T-cell (primary cell): Measurements from ENCODE around the gene CD300LF. TPM values are rescaled to one million over a fixed set of nuclear protein-coding genes. Genes with fewer than 3 reads are reported as not detected.

Source experiments
- ATAC-seq, 4 experiments: fragments of 200-7000 bp in 3 of 4; fragments of 150-1000 bp in 1 of 4; cut with Tn5 transposase; replicated peaks in 1 of 4; 1 replicate in 3 of 4; 2 replicates in 1 of 4; pipeline ENCODE4 v1.10.0; 2021; ENCODE audit warnings: moderate library complexity in 3 of 4, mild to moderate bottlenecking in 2 of 4, moderate number of reproducible peaks in 1 of 4
- CTCF ChIA-PET, 2 donors: fragments of 300-600 bp; sonication (Branson Sonifier 250); formaldehyde crosslinking; loops; one replicate each; lab custom pipeline; 2022; ENCODE audit warnings: antibody characterized with exemption in 2 of 2; lab: Charles Lee
- POLR2A ChIA-PET, 2 donors: fragments of 300-600 bp; sonication (Branson Sonifier 250); formaldehyde crosslinking; loops; one replicate each; lab custom pipeline; 2022; ENCODE audit warnings: antibody characterized with exemption in 2 of 2; lab: Charles Lee
- DNase-seq, 35 experiments: peaks; one replicate each; pipeline versions ENCODE4 v3.0.0 to v3.0.0-alpha.2; 2013 to 2023
- H3K27ac ChIP-seq: one replicate; pipeline ENCODE4 v1.5.1; 2013; ENCODE audit warnings: low read length
- H3K27me3 ChIP-seq, 2 experiments: replicated peaks in 1 of 2; 1 replicate in 1 of 2; 2 replicates in 1 of 2; pipeline versions ENCODE4 v1.6.1 to v1.7.0; 2013; ENCODE audit warnings: low read length in 1 of 2, mixed read lengths in 1 of 2; ENCODE audit not compliant: control insufficient read depth in 2 of 2, insufficient read depth in 2 of 2; ENCODE audit errors: extremely low read depth in 1 of 2
- H3K36me3 ChIP-seq, 2 donors: 1 replicate in 1 of 2; 2 replicates in 1 of 2; pipeline versions ENCODE4 v1.6.1 to v1.7.0; 2013; ENCODE audit warnings: low read length in 1 of 2; ENCODE audit not compliant: control insufficient read depth in 2 of 2, insufficient read depth in 1 of 2; ENCODE audit errors: extremely low read depth in 1 of 2
- H3K4me1 ChIP-seq, 2 experiments: 1 replicate in 1 of 2; 2 replicates in 1 of 2; pipeline versions ENCODE4 v1.6.1 to v1.7.0; 2013; ENCODE audit warnings: low read length in 2 of 2, mixed read lengths in 1 of 2; ENCODE audit not compliant: insufficient read depth in 2 of 2, control insufficient read depth in 1 of 2; ENCODE audit errors: extremely low read depth in 1 of 2
- H3K4me3 ChIP-seq, 2 donors: 1 replicate in 1 of 2; 2 replicates in 1 of 2; pipeline versions ENCODE4 v1.5.1 to v1.7.0; 2013; ENCODE audit warnings: mild to moderate bottlenecking in 2 of 2, low read length in 1 of 2, moderate library complexity in 1 of 2; ENCODE audit not compliant: control insufficient read depth in 1 of 2; ENCODE audit errors: extremely low read depth in 1 of 2
- H3K9me3 ChIP-seq: 2 replicates; pipeline ENCODE4 v1.7.0; 2013
- H3K27ac Mint-ChIP-seq, 2 donors: one replicate each; pipeline ENCODE4 v1.8.0; 2020 to 2021; ENCODE audit warnings: mild to moderate bottlenecking in 2 of 2, mixed read lengths in 2 of 2
- H3K27me3 Mint-ChIP-seq, 2 donors: one replicate each; pipeline ENCODE4 v1.8.0; 2021 to 2022; ENCODE audit warnings: mixed read lengths in 2 of 2
- H3K36me3 Mint-ChIP-seq: one replicate; pipeline ENCODE4 v1.8.0; 2021; ENCODE audit warnings: mixed read lengths
- H3K4me1 Mint-ChIP-seq, 3 donors: one replicate each; pipeline ENCODE4 v1.8.0; 2020 to 2022; ENCODE audit warnings: mixed read lengths in 3 of 3, mild to moderate bottlenecking in 1 of 3
- H3K4me3 Mint-ChIP-seq, 3 donors: one replicate each; pipeline ENCODE4 v1.8.0; 2020 to 2022; ENCODE audit warnings: mild to moderate bottlenecking in 3 of 3, mixed read lengths in 3 of 3, moderate library complexity in 3 of 3
- H3K9me3 Mint-ChIP-seq, 3 donors: one replicate each; pipeline ENCODE4 v1.8.0; 2020 to 2022; ENCODE audit warnings: mixed read lengths in 3 of 3
- WGBS: methylation state at CpG from one replicate; pipeline ENCODE4 v1.1.5; 2013; ENCODE audit warnings: missing lambda C conversion rate; ENCODE audit not compliant: insufficient coverage; 5-methylcytosine and 5-hydroxymethylcytosine counted together
- total RNA-seq, 35 experiments: library from RNA in 6 of 35; stranded (reverse) in 6 of 35; fragments of 120-200 nt in 1 of 35; gene quantifications; one replicate each; pipeline versions ENCODE4 v1.2.1 to v1.2.4 and lab custom pipeline; 2013 to 2026

Gene CD300LF
- total RNA-seq, 5 donors from 2014 or later (not counting 1 experiment from before 2014, with no cell fraction given) = 0.25 TPM; not detected in 4

DNA sequence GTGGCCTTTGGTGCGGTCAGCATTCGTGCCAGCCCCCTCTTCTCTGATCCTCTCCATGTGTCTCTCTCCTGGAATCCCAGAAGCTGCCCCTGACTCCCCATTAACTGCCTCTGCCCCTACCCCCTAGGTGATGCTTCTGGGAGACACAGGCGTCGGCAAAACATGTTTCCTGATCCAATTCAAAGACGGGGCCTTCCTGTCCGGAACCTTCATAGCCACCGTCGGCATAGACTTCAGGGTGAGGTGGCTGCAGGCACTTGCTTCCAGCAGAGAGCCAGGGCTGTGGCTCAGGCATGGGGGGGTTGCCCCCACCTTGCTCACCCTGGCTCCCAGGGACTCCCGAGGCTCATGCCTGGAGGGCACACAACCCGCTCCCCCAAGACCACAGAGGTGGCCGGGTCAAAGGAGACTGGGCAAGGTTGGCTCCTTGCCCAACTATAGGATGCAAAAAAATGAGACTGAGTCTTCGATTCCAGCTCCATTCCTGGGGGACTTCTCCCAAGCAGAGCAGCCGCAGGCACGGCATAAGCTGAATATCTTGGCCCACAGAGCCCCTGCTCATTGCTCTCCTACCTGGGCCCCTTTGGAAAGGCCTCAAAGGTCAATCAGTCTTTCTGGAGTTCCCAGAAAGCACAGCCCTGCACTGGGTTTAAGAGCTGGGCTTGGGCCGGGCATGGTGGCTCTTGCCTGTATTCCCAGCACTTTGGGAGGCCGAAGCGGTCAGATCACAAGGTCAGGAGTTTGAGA lies 28.1 kb upstream of the CD300LF start:
- POLR2A ChIA-PET = no interaction called here
- peak overlapping the region; percentile 99 to 100 for H3K27ac Mint-ChIP-seq
- CTCF ChIA-PET = interaction anchor here (0.6 to 2.8 kb wide), 3 partner anchors 65 to 89 kb away, joined by 3 to 14 read pairs (median 4); no protein-coding TSS in a partner anchor
- H3K4me3 ChIP-seq = no peak overlapping the region
- H3K27me3 Mint-ChIP-seq = no peaks in the 10 kb centered on the region
- DNase-seq (no peak), ATAC-seq (no peak)
- H3K4me1 Mint-ChIP-seq = peaks cover 80 to 84% (median 83%) of the 10 kb centered on the region in 3 donors
- peak overlapping the region; percentile 63 for H3K27ac ChIP-seq
- H3K36me3 Mint-ChIP-seq = no peaks in the 10 kb centered on the region
- H3K9me3 ChIP-seq = no peaks in the 10 kb centered on the region
- H3K4me3 Mint-ChIP-seq = peak overlapping the region in 2 of 3 donors; percentile 6 to 87
- peaks cover 0 to 11% of the 10 kb centered on the region in 2 donors for H3K36me3 ChIP-seq
- peaks cover 58 to 98% of the 10 kb centered on the region in 2 experiments for H3K4me1 ChIP-seq
- H3K27me3 ChIP-seq = no peaks in the 10 kb centered on the region
- WGBS = 92% methylated on average over 10 of the region's 17 CpGs
- H3K9me3 Mint-ChIP-seq = no peaks in the 10 kb centered on the region

DNA sequence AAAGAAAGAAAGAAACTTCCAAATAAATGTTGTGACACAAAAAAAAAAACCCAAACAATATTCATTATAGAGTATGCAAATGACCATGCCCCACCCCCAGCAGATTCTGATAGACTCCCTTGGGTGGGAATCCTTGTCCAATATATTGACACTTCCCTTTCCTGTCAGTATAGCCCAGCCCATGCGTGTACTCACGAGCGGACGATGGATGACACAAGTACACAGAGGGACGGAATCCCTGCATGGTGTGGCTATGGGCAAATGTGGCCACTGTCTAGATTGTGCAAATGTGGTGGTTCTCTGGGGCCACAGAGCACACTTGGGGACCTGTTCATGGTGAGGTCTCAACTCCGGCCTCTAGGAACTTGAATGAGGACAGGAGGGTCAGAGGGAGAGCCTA lies 27.4 kb upstream of the CD300LF start:
- Histone ChIP-seq H3K9me3 (no peaks in the 10 kb centered on the region), H3K4me3 (no peak overlapping the region), H3K36me3 (peaks cover 0 to 7% of the 10 kb centered on the region in 2 donors), H3K27ac (peak overlapping the region; percentile 63), H3K4me1 (peaks cover 58 to 93% of the 10 kb centered on the region in 2 experiments), H3K27me3 (no peaks in the 10 kb centered on the region)
- H3K9me3 Mint-ChIP-seq = no peaks in the 10 kb centered on the region
- WGBS = 100% methylated on average over 1 of the region's 6 CpGs
- DNase-seq (no peak), ATAC-seq (no peak)
- peak overlapping the region; percentile 99 to 100 for H3K27ac Mint-ChIP-seq
- H3K36me3 Mint-ChIP-seq = no peaks in the 10 kb centered on the region
- CTCF ChIA-PET = no interaction called here
- H3K4me1 Mint-ChIP-seq = peaks cover 80 to 81% (median 81%) of the 10 kb centered on the region in 3 donors
- POLR2A ChIA-PET = no interaction called here
- H3K27me3 Mint-ChIP-seq = no peaks in the 10 kb centered on the region
- peak overlapping the region; percentile 6 to 87 (median 37) for H3K4me3 Mint-ChIP-seq

DNA sequence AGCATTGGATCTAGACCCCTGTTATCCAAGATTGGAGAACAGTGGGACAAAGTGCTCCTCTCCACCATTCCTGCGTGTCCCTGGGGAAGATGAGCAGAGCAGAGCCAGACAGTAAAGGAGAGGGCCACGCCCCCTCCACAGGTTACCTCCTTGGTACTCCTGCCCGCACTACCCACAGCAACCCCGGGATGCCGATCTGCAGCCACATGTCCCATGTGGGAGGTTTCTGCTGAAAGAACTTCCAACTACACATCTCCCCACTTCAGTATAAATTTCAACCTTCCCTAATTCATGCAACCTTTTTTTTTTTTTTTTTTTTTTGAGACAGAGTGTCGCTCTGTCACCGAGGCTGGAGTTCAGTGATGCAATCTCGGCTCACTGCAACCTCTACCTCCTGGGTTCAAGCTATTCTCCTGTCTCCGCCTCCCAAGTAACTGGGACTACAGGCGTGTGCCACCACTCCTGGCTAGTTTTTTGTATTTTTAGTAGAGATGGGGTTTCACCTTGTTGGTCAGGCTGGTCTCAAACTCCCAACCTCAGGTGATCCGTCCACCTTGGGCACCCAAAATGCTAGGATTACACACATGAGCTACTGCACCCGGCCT lies 26.6 kb upstream of the CD300LF start:
- ATAC-seq (no peak), DNase-seq (peak in 4 of 35 experiments; percentile 32 to 49 (median 32))
- Histone ChIP-seq H3K27ac (peak overlapping the region; percentile 80), H3K9me3 (no peaks in the 10 kb centered on the region), H3K27me3 (no peaks in the 10 kb centered on the region), H3K4me3 (peak overlapping the region in 1 of 2 donors; percentile 89), H3K4me1 (peaks cover 53 to 88% of the 10 kb centered on the region in 2 experiments), H3K36me3 (peaks cover 0 to 6% of the 10 kb centered on the region in 2 donors)
- Mint-ChIP-seq H3K4me1 (peaks cover 74 to 81% (median 80%) of the 10 kb centered on the region in 3 donors), H3K27me3 (no peaks in the 10 kb centered on the region), H3K9me3 (no peaks in the 10 kb centered on the region), H3K4me3 (peak overlapping the region; percentile 87 to 89 (median 87)), H3K36me3 (no peaks in the 10 kb centered on the region), H3K27ac (peak overlapping the region; percentile 99 to 100)
- 75% methylated on average over 4 of the region's 12 CpGs for WGBS
- POLR2A ChIA-PET = no interaction called here
- CTCF ChIA-PET = interaction anchor here in 1 of 2 donors (4.8 kb wide), 1 partner anchor 82 kb away, joined by 88 read pairs; no protein-coding TSS in a partner anchor

DNA sequence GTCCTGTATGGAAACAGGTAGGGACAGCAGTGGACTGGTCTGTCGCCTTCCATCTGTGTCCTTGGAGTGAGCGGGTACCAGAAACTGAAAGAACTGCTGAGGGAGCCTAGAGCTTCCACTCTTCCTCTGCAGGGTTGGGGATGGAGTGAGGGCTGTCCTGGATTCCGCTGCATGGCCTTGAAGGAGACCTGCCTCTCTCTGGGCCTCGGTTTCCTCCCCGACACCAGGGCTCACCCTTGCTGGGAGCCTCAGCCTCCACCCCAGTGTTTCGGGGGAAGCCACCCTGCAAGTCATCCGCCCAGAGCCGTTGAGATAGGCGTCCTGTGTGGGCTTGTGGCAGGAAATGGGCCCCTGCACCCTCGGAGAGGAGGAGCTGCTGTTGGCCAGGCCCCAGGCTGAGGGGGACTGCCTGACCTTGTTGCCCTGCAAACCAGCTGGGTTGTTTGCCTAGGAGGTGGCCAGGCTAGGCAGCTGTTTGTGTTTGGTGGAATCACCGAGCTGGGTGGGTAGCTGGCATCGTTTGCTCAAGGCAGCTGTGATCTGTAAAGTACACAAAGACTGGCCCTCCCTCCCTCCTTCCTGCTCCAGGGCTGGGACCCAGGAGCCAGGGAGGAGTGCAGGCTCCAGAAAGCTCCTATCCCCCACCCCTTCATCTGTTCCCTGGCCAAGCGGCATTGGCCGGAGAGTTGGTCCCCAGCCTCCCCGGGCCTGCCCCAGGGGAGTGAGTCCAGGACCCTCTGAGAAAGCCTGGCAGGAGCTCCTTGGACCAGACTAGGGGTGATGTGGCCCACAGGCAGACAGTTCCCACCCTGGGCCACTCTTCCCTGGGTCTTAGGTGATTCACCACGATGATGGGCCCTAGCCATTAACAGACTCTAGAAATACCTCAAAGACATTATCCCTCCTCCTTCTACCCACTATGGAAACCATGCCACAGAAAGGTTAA lies 25.6 kb upstream of the CD300LF start:
- H3K9me3 Mint-ChIP-seq = no peaks in the 10 kb centered on the region
- peak overlapping the region; percentile 80 for H3K27ac ChIP-seq
- WGBS = 4% methylated on average over 15 of the region's 16 CpGs
- H3K36me3 Mint-ChIP-seq = no peaks in the 10 kb centered on the region
- H3K4me1 Mint-ChIP-seq = peaks cover 64 to 73% (median 70%) of the 10 kb centered on the region in 3 donors
- ATAC-seq (peak; percentile 76 to 80 (median 78)), DNase-seq (peak; percentile 60 to 88 (median 77))
- POLR2A ChIA-PET = interaction anchor here (0.6 to 0.9 kb wide), 3 partner anchors 9 to 1845 kb away, joined by 3 to 5 read pairs (median 3); no protein-coding TSS in a partner anchor
- H3K27me3 ChIP-seq = no peaks in the 10 kb centered on the region
- H3K36me3 ChIP-seq = peaks cover 0 to 4% of the 10 kb centered on the region in 2 donors
- CTCF ChIA-PET = interaction anchor here (0.6 to 4.8 kb wide), 13 partner anchors 14 to 433 kb away, joined by 3 to 88 read pairs (median 6); partner anchors contain the start of genes FDXR (in 1 of the 2) and NAT9 (in 1 of the 2)
- H3K27me3 Mint-ChIP-seq = no peaks in the 10 kb centered on the region
- peak overlapping the region; percentile 99 to 100 for H3K27ac Mint-ChIP-seq
- H3K9me3 ChIP-seq = no peaks in the 10 kb centered on the region
- peak overlapping the region; percentile 87 to 89 (median 87) for H3K4me3 Mint-ChIP-seq
- peaks cover 43 to 86% of the 10 kb centered on the region in 2 experiments for H3K4me1 ChIP-seq
- peak overlapping the region; percentile 83 to 89 for H3K4me3 ChIP-seq

DNA sequence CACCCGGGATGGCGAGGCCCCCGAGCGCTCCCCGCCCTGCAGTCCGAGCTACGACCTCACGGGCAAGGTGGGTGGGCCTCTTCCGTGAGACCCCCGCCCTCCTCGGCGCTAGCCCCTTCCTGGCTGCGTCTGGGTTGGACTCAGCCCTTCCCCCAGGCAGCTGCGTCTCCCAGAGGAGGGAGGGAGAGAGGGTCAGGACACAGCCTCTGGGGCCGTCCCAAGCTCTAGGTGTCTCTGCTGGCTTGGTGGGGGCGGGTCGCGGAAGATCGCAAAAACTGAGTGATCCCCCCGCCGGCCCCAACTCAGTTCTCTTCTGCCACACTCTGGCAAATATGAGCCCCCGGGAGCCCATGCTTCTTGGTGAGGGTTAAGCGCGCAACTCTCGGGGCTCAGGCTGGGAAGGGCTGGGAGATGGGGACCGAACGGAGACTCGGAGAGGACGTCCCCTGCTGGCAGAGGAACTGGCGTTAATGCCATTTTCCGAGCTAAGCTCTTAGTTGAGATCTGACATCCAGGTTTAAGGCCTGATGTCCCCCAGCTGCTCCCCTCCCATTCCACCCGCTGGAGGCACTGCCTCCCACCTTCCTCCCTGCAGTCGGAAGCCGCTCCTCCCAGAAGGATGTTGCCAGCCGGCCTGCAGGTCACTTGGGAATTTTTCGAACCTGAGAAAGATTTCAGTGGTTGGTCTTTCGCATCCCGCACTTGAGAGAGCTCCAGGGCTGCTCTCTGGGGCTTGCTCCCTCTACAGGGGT lies 24.8 kb upstream of the CD300LF start:
- peak overlapping the region; percentile 87 to 89 (median 87) for H3K4me3 Mint-ChIP-seq
- H3K36me3 Mint-ChIP-seq = no peaks in the 10 kb centered on the region
- ATAC-seq = peak; percentile 17 to 45 (median 20)
- Histone ChIP-seq H3K4me3 (peak overlapping the region; percentile 83 to 89), H3K36me3 (peaks cover 0 to 4% of the 10 kb centered on the region in 2 donors), H3K27me3 (no peaks in the 10 kb centered on the region), H3K9me3 (no peaks in the 10 kb centered on the region), H3K4me1 (peaks cover 37 to 78% of the 10 kb centered on the region in 2 experiments), H3K27ac (peak overlapping the region; percentile 80)
- no peaks in the 10 kb centered on the region for H3K9me3 Mint-ChIP-seq
- H3K27ac Mint-ChIP-seq = peak overlapping the region; percentile 99 to 100
- peak in 18 of 35 experiments; percentile 31 to 76 (median 47) for DNase-seq
- ChIA-PET CTCF (interaction anchor here (0.6 to 4.8 kb wide), 15 partner anchors 12 to 135 kb away, joined by 3 to 88 read pairs (median 5); partner anchors contain the start of genes FDXR (in 1 of the 2) and NAT9 (in 1 of the 2)), POLR2A (interaction anchor here (0.6 to 0.9 kb wide), 2 partner anchors 80 to 1846 kb away, joined by 3 to 5 read pairs; no protein-coding TSS in a partner anchor)
- 0% methylated on average over 25 of the region's 38 CpGs for WGBS
- no peaks in the 10 kb centered on the region for H3K27me3 Mint-ChIP-seq
- H3K4me1 Mint-ChIP-seq = peaks cover 56 to 64% (median 62%) of the 10 kb centered on the region in 3 donors
